Heart left ventricle (tissue), 13 donors: ENCODE data around the gene OR5A1.

Source experiments
- POLR2A ChIP-seq, 2 donors: fragments of 450-650 bp; IDR thresholded peaks; one replicate each; pipeline ENCODE4 v1.6.1; 2017; ENCODE audit warnings: antibody characterized with exemption in 2 of 2, mild to moderate bottlenecking in 2 of 2, moderate library complexity in 2 of 2
- TF ChIP-seq, protein P1 (sequence below), 12 donors: fragments of 200-600 bp; sonication (generic) in 4 of 12; IDR thresholded peaks; one replicate each; pipeline versions ENCODE4 v1.5.0 to v1.8.0; 2018 to 2022; ENCODE audit warnings: antibody characterized with exemption in 12 of 12, mild to moderate bottlenecking in 5 of 12
- donor health status: ischemic (EF 13 %, LVEDD 7.1; RV severe dilation, severe dysfunction).
- donor health status: DM: no; HTN: yes; CAD: no.
- donor health status: DM: no; HTN: no; CAD: no.
- donor health status: ischemic (EF 25% LVEDD 6.9; RV normal size, moderate dysfunction).
- donor health status: ischemic (EF 25% LVEDD 5.7; RV mildly dilated, moderate dysfunction).
- donor health status: ischemic (EF 35%, LVEDD 5.7; RV mildly dilated, moderate dysfunction).
- donor health status: nonischemic (EF 11% LVEDD 7.7; RV severe dilation, severe dysfunction).
- donor health status: DM: yes; HTN: yes; CAD: no.
- donor health status: PGD.
- donor health status: ischemic (EF 29% LVEDD 5.4; RV normal size, mild dysfunction).
- donor health status: nonischemic (EF 23%, LVEDD 6.1; RV moderate dilation, normal function).

DNA sequence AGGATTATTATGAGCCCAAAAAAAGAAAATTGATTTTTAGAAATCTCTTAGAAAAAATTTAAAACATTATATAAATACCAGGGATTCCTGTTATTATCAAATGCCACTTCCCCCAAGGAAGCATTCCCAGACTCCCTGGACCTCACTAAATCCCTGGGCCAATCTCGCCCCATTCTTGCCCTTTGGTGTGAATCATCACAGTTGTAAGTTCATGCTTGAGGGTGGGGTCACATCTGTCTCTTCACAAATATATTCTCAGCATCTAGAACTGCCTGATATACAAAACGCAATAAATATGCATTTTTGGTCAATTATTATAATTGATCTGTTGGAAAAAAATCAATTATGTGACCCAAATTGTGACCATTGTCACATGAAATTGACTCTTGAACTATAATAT, 12.2 kb downstream of the OR5A1 start:
- TF ChIP-seq, protein P1, sequence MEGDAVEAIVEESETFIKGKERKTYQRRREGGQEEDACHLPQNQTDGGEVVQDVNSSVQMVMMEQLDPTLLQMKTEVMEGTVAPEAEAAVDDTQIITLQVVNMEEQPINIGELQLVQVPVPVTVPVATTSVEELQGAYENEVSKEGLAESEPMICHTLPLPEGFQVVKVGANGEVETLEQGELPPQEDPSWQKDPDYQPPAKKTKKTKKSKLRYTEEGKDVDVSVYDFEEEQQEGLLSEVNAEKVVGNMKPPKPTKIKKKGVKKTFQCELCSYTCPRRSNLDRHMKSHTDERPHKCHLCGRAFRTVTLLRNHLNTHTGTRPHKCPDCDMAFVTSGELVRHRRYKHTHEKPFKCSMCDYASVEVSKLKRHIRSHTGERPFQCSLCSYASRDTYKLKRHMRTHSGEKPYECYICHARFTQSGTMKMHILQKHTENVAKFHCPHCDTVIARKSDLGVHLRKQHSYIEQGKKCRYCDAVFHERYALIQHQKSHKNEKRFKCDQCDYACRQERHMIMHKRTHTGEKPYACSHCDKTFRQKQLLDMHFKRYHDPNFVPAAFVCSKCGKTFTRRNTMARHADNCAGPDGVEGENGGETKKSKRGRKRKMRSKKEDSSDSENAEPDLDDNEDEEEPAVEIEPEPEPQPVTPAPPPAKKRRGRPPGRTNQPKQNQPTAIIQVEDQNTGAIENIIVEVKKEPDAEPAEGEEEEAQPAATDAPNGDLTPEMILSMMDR (IDR thresholded peaks at IDR 0.05) = no peak
- TF ChIP-seq POLR2A (IDR thresholded peaks at IDR 0.05) = no peak
